Activated T-helper 17 cell treated with anti-CD3 and anti-CD28 coated beads, Interleukin-2, amount 50 U/mL, for 72 hours (primary cell): ENCODE measurements around the gene OSBPL2. TPM values are rescaled to one million over a fixed set of nuclear protein-coding genes. Genes with fewer than 3 reads are reported as not detected.

ENCODE experiments used
- ATAC-seq: fragments of 150-1000 bp; cut with Tn5 transposase; replicated peaks from 2 replicates; pipeline ENCODE4 v1.10.0; 2021; ENCODE audit warnings: mild to moderate bottlenecking, moderate library complexity
- H3K27ac Mint-ChIP-seq: one replicate; pipeline ENCODE4 v1.8.0; 2022; ENCODE audit warnings: mixed read lengths
- H3K27me3 Mint-ChIP-seq: one replicate; pipeline ENCODE4 v1.8.0; 2022; ENCODE audit warnings: mixed read lengths
- H3K36me3 Mint-ChIP-seq: one replicate; pipeline ENCODE4 v1.8.0; 2022; ENCODE audit warnings: low read depth, mild to moderate bottlenecking, mixed read lengths
- H3K4me1 Mint-ChIP-seq: one replicate; pipeline ENCODE4 v1.8.0; 2022; ENCODE audit warnings: mixed read lengths
- H3K4me3 Mint-ChIP-seq: one replicate; pipeline ENCODE4 v1.8.0; 2022; ENCODE audit warnings: mild to moderate bottlenecking, mixed read lengths
- H3K9me3 Mint-ChIP-seq: one replicate; pipeline ENCODE4 v1.8.0; 2022; ENCODE audit warnings: mixed read lengths
- total RNA-seq, 2 donors: library from RNA; stranded (reverse); gene quantifications; one replicate each; pipeline ENCODE4 v1.2.3, GENCODE V29; 2022

Gene OSBPL2
- total RNA-seq, 2 donors from 2014 or later: 25.6 to 34.7 TPM

- Mint-ChIP-seq H3K27me3 (no peaks in the 10 kb centered on the region), H3K27ac (no peak overlapping the region), H3K4me1 (no peaks in the 10 kb centered on the region), H3K4me3 (no peak overlapping the region), H3K9me3 (no peaks in the 10 kb centered on the region), H3K36me3 (peaks cover 77% of the 10 kb centered on the region)
- no peak for ATAC-seq
Observed at GRCh38 chr20:62281161-62281933, 43.0 kb downstream of the OSBPL2 start.

GRCh38 chr20:62282103-62282502, 43.8 kb downstream of the OSBPL2 start:
- Mint-ChIP-seq H3K4me1 (no peaks in the 10 kb centered on the region), H3K36me3 (peaks cover 82% of the 10 kb centered on the region), H3K4me3 (no peak overlapping the region), H3K27me3 (no peaks in the 10 kb centered on the region), H3K9me3 (no peaks in the 10 kb centered on the region), H3K27ac (no peak overlapping the region)
- ATAC-seq: no peak

- no peaks in the 10 kb centered on the region for H3K4me1 Mint-ChIP-seq
- ATAC-seq: no peak
- no peak overlapping the region for H3K27ac Mint-ChIP-seq
- peaks cover 74% of the 10 kb centered on the region for H3K36me3 Mint-ChIP-seq
- no peaks in the 10 kb centered on the region for H3K9me3 Mint-ChIP-seq
- H3K27me3 Mint-ChIP-seq: no peaks in the 10 kb centered on the region
- no peak overlapping the region for H3K4me3 Mint-ChIP-seq
Observed at GRCh38 chr20:62282877-62283503, 44.7 kb downstream of the OSBPL2 start.

GRCh38 chr20:62284448-62284847, 46.1 kb downstream of the OSBPL2 start:
- Mint-ChIP-seq H3K27me3 (no peaks in the 10 kb centered on the region), H3K9me3 (no peaks in the 10 kb centered on the region), H3K27ac (no peak overlapping the region), H3K4me3 (no peak overlapping the region), H3K4me1 (no peaks in the 10 kb centered on the region), H3K36me3 (peaks cover 64% of the 10 kb centered on the region)
- no peak for ATAC-seq

- H3K27me3 Mint-ChIP-seq: no peaks in the 10 kb centered on the region
- no peak overlapping the region for H3K27ac Mint-ChIP-seq
- no peak for ATAC-seq
- peaks cover 57% of the 10 kb centered on the region for H3K36me3 Mint-ChIP-seq
- no peaks in the 10 kb centered on the region for H3K4me1 Mint-ChIP-seq
- no peak overlapping the region for H3K4me3 Mint-ChIP-seq
- no peaks in the 10 kb centered on the region for H3K9me3 Mint-ChIP-seq
Observed at GRCh38 chr20:62285151-62285550, 46.8 kb downstream of the OSBPL2 start.

DNA sequence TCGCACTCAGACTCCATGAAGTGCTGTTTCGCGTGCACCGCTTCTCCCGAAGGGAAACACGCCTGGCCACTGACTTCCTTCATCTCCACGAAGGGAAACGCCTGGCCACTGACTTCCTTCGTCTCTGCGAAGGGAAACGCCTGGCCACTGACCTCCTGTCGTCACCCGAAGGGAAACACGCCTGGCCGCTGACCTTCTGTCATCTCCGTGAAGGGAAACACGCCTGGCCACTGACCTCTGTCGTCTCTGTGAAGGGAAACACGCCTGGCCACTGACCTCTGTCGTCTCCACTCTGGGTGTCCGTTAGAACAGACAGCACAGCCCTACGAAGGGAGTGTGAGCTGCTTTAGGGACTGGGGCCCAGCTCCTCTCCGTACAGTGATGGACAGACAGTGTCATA, 47.4 kb downstream of the OSBPL2 start:
- H3K36me3 Mint-ChIP-seq: peaks cover 53% of the 10 kb centered on the region
- no peak overlapping the region for H3K27ac Mint-ChIP-seq
- H3K9me3 Mint-ChIP-seq: no peaks in the 10 kb centered on the region
- no peak for ATAC-seq
- H3K27me3 Mint-ChIP-seq: no peaks in the 10 kb centered on the region
- no peaks in the 10 kb centered on the region for H3K4me1 Mint-ChIP-seq
- no peak overlapping the region for H3K4me3 Mint-ChIP-seq

DNA sequence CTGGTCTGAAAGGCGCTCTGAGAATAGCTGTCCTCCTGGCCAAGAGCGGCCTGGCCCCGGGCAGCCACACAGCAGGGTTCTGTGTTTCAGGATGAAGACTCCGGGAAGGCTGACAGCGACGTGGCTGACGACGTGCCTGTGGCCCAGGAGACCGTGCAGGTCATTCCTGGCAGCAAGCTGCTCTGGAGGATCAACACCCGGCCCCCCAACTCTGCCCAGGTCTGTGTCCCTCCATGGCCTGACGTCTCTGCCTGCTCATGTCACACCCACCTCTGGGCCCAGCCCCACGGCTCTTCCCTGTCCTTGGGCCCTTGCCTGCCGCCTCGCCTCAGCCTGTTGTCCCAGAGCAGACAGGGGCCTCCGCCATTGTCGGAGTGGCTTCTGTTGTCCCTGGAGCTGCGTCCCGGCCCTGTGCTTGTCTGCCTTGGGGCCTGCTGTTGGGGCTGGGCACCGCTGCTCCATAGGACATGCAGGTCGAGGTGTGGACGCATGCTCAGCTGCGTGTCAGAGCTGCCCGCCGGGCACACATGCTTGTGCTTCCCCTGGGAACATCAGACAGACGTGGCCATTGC, 48.3 kb downstream of the OSBPL2 start:
- no peak overlapping the region for H3K27ac Mint-ChIP-seq
- H3K9me3 Mint-ChIP-seq: no peaks in the 10 kb centered on the region
- H3K4me3 Mint-ChIP-seq: no peak overlapping the region
- peaks cover 44% of the 10 kb centered on the region for H3K36me3 Mint-ChIP-seq
- no peak for ATAC-seq
- no peaks in the 10 kb centered on the region for H3K4me1 Mint-ChIP-seq
- H3K27me3 Mint-ChIP-seq: no peaks in the 10 kb centered on the region

GRCh38 chr20:62287129-62287528, 48.8 kb downstream of the OSBPL2 start:
- H3K9me3 Mint-ChIP-seq: no peaks in the 10 kb centered on the region
- no peaks in the 10 kb centered on the region for H3K27me3 Mint-ChIP-seq
- no peak overlapping the region for H3K27ac Mint-ChIP-seq
- no peak overlapping the region for H3K4me3 Mint-ChIP-seq
- no peak for ATAC-seq
- peaks cover 39% of the 10 kb centered on the region for H3K36me3 Mint-ChIP-seq
- no peaks in the 10 kb centered on the region for H3K4me1 Mint-ChIP-seq

DNA sequence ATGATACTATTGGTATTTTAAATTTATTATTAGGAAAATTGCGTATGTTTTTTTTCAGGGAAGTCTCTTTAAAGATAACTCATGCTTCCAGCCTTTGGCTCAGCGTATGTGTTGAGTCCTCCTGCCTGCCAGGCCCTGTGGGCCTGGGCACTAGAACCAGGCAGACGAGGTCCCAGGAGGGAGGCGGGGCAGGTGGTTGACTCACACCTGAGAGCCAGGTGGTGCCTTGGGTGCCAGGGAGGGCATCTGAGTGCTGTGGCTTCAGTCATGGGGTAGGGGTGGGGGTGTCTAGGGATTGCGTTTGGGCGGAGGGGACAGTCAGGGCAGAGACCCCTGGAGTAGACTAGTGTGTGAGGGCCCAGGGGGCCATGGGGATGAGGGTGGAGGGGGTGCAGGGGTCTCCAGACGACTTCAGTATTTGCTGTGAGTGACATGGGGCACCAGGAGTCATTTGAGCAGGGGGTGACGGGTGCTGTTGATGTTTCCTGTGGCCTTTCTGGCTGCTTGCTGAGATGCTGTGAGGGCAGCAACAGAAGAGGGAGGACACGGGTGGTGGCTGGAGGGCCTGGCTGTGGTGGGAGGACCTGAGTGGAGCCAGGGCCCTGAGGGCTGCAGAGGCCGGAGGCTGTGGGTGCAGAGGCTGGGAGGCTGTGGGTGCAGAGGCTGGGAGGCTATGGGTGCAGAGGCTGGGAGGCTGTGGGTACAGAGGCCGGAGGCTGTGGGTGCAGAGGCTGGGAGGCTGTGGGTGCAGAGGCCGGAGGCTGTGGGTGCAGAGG, 49.6 kb downstream of the OSBPL2 start:
- H3K9me3 Mint-ChIP-seq: no peaks in the 10 kb centered on the region
- no peak overlapping the region for H3K4me3 Mint-ChIP-seq
- H3K36me3 Mint-ChIP-seq: peaks cover 37% of the 10 kb centered on the region
- H3K27me3 Mint-ChIP-seq: no peaks in the 10 kb centered on the region
- no peak for ATAC-seq
- peak overlapping the region; percentile 46 for H3K27ac Mint-ChIP-seq
- no peaks in the 10 kb centered on the region for H3K4me1 Mint-ChIP-seq

DNA sequence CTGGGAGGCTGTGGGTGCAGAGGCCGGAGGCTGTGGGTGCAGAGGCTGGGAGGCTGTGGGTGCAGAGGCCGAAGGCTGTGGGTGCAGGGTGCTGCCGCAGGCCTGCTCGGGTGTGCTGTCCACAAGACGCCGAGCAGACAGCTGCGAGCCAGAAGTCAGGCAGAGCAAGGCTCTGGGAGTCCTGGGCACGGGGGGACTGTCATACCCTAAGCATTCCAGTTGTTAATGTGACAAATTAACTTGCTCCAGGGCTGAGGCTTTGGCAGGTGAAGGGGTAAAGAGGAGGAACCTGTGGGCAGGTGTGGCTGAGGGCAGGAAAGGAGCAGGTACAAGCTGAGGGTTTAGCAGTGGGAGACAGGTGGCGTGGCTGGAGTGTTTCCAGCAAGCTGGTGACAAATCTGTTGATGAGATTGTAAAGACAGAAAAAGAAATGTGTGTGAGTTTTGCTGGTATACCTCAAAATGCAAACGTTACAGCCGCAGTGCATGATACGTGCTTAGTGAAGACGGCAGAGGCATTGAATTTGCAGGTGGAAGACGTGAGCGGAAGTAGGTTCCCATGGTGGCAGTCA, 50.3 kb downstream of the OSBPL2 start:
- H3K27ac Mint-ChIP-seq: no peak overlapping the region
- H3K4me3 Mint-ChIP-seq: no peak overlapping the region
- no peak for ATAC-seq
- H3K36me3 Mint-ChIP-seq: peaks cover 36% of the 10 kb centered on the region
- H3K4me1 Mint-ChIP-seq: no peaks in the 10 kb centered on the region
- H3K27me3 Mint-ChIP-seq: no peaks in the 10 kb centered on the region
- H3K9me3 Mint-ChIP-seq: no peaks in the 10 kb centered on the region

GRCh38 chr20:62289131-62289530, 50.8 kb downstream of the OSBPL2 start:
- Mint-ChIP-seq H3K9me3 (no peaks in the 10 kb centered on the region), H3K4me3 (no peak overlapping the region), H3K27me3 (no peaks in the 10 kb centered on the region), H3K36me3 (peaks cover 36% of the 10 kb centered on the region), H3K4me1 (no peaks in the 10 kb centered on the region), H3K27ac (no peak overlapping the region)
- no peak for ATAC-seq

DNA sequence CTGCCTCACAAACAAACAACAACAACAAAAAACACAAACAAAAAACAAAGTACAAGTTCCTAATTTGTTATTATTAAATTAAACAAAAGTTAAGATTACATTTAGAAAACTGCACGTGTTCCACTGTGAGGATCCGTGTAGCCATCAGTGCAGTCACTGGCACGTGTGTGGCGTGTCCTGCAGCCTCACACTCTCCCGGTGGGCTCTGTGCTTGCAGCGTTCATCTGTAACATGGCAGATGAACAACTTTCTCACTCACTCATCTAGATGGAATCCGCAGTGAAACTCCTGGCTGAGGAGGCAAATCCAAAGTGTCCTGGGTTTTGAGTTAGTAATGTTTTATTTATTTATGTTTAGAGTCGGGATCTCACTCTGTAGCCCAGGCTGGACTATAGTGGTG, 51.6 kb downstream of the OSBPL2 start:
- H3K4me3 Mint-ChIP-seq: no peak overlapping the region
- H3K36me3 Mint-ChIP-seq: peaks cover 36% of the 10 kb centered on the region
- no peaks in the 10 kb centered on the region for H3K4me1 Mint-ChIP-seq
- H3K9me3 Mint-ChIP-seq: no peaks in the 10 kb centered on the region
- ATAC-seq: no peak
- no peak overlapping the region for H3K27ac Mint-ChIP-seq
- no peaks in the 10 kb centered on the region for H3K27me3 Mint-ChIP-seq

- ATAC-seq: no peak
- Mint-ChIP-seq H3K27me3 (no peaks in the 10 kb centered on the region), H3K36me3 (peaks cover 35% of the 10 kb centered on the region), H3K4me1 (no peaks in the 10 kb centered on the region), H3K27ac (no peak overlapping the region), H3K4me3 (no peak overlapping the region), H3K9me3 (no peaks in the 10 kb centered on the region)
Observed at GRCh38 chr20:62291251-62292066, 53.1 kb downstream of the OSBPL2 start.

DNA sequence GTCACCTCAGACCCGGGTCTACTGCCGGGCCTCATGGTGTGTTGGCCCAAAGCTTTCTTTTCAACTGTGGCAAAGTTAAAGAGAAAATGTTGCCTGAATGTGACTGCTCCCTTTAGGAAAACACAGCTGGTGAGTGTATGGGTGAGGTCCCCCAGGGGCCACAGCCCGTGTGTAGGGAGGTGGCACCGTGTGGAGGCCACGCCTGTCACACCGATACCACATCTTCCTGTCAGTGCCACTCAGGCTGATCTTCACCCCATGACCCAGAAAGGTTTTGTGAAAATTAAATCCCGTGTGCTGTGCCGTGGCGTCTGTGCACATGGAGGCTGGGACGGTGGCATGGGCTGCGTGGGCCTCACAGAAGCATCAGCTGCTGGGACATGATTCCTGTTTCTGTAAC, 53.8 kb downstream of the OSBPL2 start:
- no peak overlapping the region for H3K27ac Mint-ChIP-seq
- no peaks in the 10 kb centered on the region for H3K9me3 Mint-ChIP-seq
- peaks cover 30% of the 10 kb centered on the region for H3K36me3 Mint-ChIP-seq
- H3K27me3 Mint-ChIP-seq: no peaks in the 10 kb centered on the region
- ATAC-seq: peak; percentile 44
- H3K4me3 Mint-ChIP-seq: no peak overlapping the region
- no peaks in the 10 kb centered on the region for H3K4me1 Mint-ChIP-seq
